ENCODE measurements around the gene MUC2. TPM values are rescaled to one million over a fixed set of nuclear protein-coding genes. Genes with fewer than 3 reads are reported as not detected.

The MUC2 gene
- total RNA-seq, 4 donors from 2014 or later: 269 to 910 (median 671) TPM

- Histone ChIP-seq H3K27me3 (peaks cover 3% of the 10 kb centered on the region), H3K27ac (no peak overlapping the region), H3K4me3 (no peak overlapping the region), H3K4me1 (no peaks in the 10 kb centered on the region), H3K36me3 (no peaks in the 10 kb centered on the region), H3K9me3 (no peaks in the 10 kb centered on the region)
- WGBS, 2 donors (ENCODE audit: low coverage in 1 of 2): 78% methylated on average over 31 of the region's 31 CpGs; no CpG with 5 or more reads in 1 of the 2 donors
- TF ChIP-seq CTCF (IDR thresholded peaks at IDR 0.05): no peak
- TF ChIP-seq EP300 (IDR thresholded peaks at IDR 0.05; ENCODE audit: low read depth): no peak
- no peak for TF ChIP-seq POLR2AphosphoS5 (IDR thresholded peaks at IDR 0.05)
- no peak for TF ChIP-seq POLR2A (IDR thresholded peaks at IDR 0.05)
- no peak for DNase-seq
- in situ Hi-C loops (cut with MboI; ENCODE audit: low pct_ligation_motif_present in 1 of 4, low pct_unique_long_range_greater_than_20kb in 1 of 4, low sequenced_read_pairs in 3 of 4) (no loop called here), intact Hi-C loops (cut with DNase I; ENCODE audit: low total_unique reads) (no loop called here)
Measured at GRCh38 chr11:1086171-1087102, 11.8 kb downstream of the MUC2 start.

- TF ChIP-seq POLR2A (IDR thresholded peaks at IDR 0.05) (no peak), POLR2AphosphoS5 (IDR thresholded peaks at IDR 0.05) (peak in 1 of 3 donors; percentile 36), CTCF (IDR thresholded peaks at IDR 0.05) (no peak), EP300 (IDR thresholded peaks at IDR 0.05; ENCODE audit: low read depth) (no peak)
- 93% methylated on average over 17 of the region's 17 CpGs; no CpG with 5 or more reads in 1 of the 2 donors for WGBS, 2 donors (ENCODE audit: low coverage in 1 of 2)
- intact Hi-C loops (cut with DNase I; ENCODE audit: low total_unique reads) (no loop called here), in situ Hi-C loops (cut with MboI; ENCODE audit: low pct_ligation_motif_present in 1 of 4, low pct_unique_long_range_greater_than_20kb in 1 of 4, low sequenced_read_pairs in 3 of 4) (no loop called here)
- Histone ChIP-seq H3K27ac (no peak overlapping the region), H3K4me3 (no peak overlapping the region), H3K9me3 (no peaks in the 10 kb centered on the region), H3K4me1 (no peaks in the 10 kb centered on the region), H3K27me3 (peaks cover 3% of the 10 kb centered on the region), H3K36me3 (no peaks in the 10 kb centered on the region)
- DNase-seq: no peak
Measured at GRCh38 chr11:1087279-1087960, 12.7 kb downstream of the MUC2 start.

- peak; percentile 60 for DNase-seq
- TF ChIP-seq POLR2AphosphoS5 (IDR thresholded peaks at IDR 0.05) (no peak), POLR2A (IDR thresholded peaks at IDR 0.05) (no peak), EP300 (IDR thresholded peaks at IDR 0.05; ENCODE audit: low read depth) (no peak), CTCF (IDR thresholded peaks at IDR 0.05) (no peak)
- Histone ChIP-seq H3K27ac (no peak overlapping the region), H3K27me3 (peaks cover 3% of the 10 kb centered on the region), H3K4me1 (no peaks in the 10 kb centered on the region), H3K9me3 (no peaks in the 10 kb centered on the region), H3K36me3 (no peaks in the 10 kb centered on the region), H3K4me3 (no peak overlapping the region)
- 60 to 81% methylated on average over 1 to 26 of the region's 40 CpGs for WGBS, 2 donors (ENCODE audit: low coverage in 1 of 2)
- intact Hi-C loops (cut with DNase I; ENCODE audit: low total_unique reads) (no loop called here), in situ Hi-C loops (cut with MboI; ENCODE audit: low pct_ligation_motif_present in 1 of 4, low pct_unique_long_range_greater_than_20kb in 1 of 4, low sequenced_read_pairs in 3 of 4) (no loop called here)
Measured at GRCh38 chr11:1087961-1088926, 13.6 kb downstream of the MUC2 start.
